SK-N-SH (cell line): ENCODE data around the gene RBMS3. TPM values are rescaled to one million over a fixed set of nuclear protein-coding genes. Genes with fewer than 3 reads are reported as not detected.
"Not testable (repeated sequence)": the region's sequence is repeated elsewhere in the genome, so short reads cannot be mapped to it uniquely, and the experiment has no call there.

Experiments used
- CTCF ChIA-PET: fragments of 300-600, 350-600 bp; formaldehyde crosslinking; extraction: SDS; loops from one replicate; lab custom pipeline; 2021; lab: Yijun Ruan, JAX
- POLR2A ChIA-PET: fragments of 350-600 bp; sonication (Branson Sonifier 250); formaldehyde crosslinking; extraction: SDS; loops from one replicate; lab custom pipeline; 2020; ENCODE audit warnings: antibody characterized with exemption, inconsistent platforms; lab: Yijun Ruan, JAX
- DNase-seq: peaks from one replicate; pipeline ENCODE4 v3.0.0; 2012
- H2AFZ ChIP-seq: fragments of 200-600 bp; sonication (generic); 2 replicates; pipeline ENCODE4 v1.8.1; 2016; ENCODE audit warnings: antibody characterized with exemption, mild to moderate bottlenecking, low read depth
- H3F3A ChIP-seq: fragments of 200-600 bp; sonication (generic); replicated peaks from 2 replicates; pipeline ENCODE3; 2016; ENCODE audit warnings: antibody characterized with exemption, mild to moderate bottlenecking; ENCODE audit not compliant: insufficient read depth
- H3K27ac ChIP-seq, 2 experiments: fragments of 200-500 bp in 1 of 2; fragments of 200-600 bp in 1 of 2; sonication (Bioruptor generic) in 1 of 2; sonication (generic), shearing (Covaris generic) in 1 of 2; 2 replicates each; pipeline versions ENCODE4 v1.5.1 to v1.6.1; 2014 to 2016; ENCODE audit warnings: low read depth in 2 of 2, inconsistent platforms in 1 of 2, low read length in 1 of 2, mild to moderate bottlenecking in 1 of 2, mixed read lengths in 1 of 2
- H3K27me3 ChIP-seq: fragments of 200-600 bp; sonication (generic), shearing (Covaris generic); 2 replicates; pipeline ENCODE4 v1.6.1; 2016; ENCODE audit warnings: mixed run types; ENCODE audit not compliant: insufficient read depth
- H3K36me3 ChIP-seq, 2 experiments: fragments of 200-500 bp in 1 of 2; fragments of 200-600 bp in 1 of 2; sonication (Bioruptor generic) in 1 of 2; sonication (generic) in 1 of 2; replicated peaks in 1 of 2; 2 replicates each; pipeline versions ENCODE3 to v1.5.1; 2014 to 2016; ENCODE audit warnings: low read length in 1 of 2, mild to moderate bottlenecking in 1 of 2; ENCODE audit not compliant: insufficient read depth in 2 of 2, control insufficient read depth in 1 of 2
- H3K4me1 ChIP-seq, 2 experiments: fragments of 200-500 bp in 1 of 2; fragments of 200-600 bp in 1 of 2; sonication (Bioruptor generic) in 1 of 2; sonication (generic), shearing (Covaris generic) in 1 of 2; 2 replicates each; pipeline versions ENCODE4 v1.5.1 to v1.6.1; 2014 to 2016; ENCODE audit warnings: low read depth in 1 of 2, low read length in 1 of 2, mixed run types in 1 of 2; ENCODE audit not compliant: insufficient read depth in 2 of 2, control insufficient read depth in 1 of 2
- H3K4me2 ChIP-seq: fragments of 200-600 bp; sonication (generic), shearing (Covaris generic); 2 replicates; pipeline ENCODE4 v1.6.1; 2017; ENCODE audit warnings: mixed run types
- H3K4me3 ChIP-seq, 2 experiments: fragments of 200-500 bp in 1 of 2; fragments of 200-600 bp in 1 of 2; sonication (Bioruptor generic) in 1 of 2; sonication (generic), shearing (Covaris generic) in 1 of 2; 2 replicates each; pipeline versions ENCODE4 v1.5.1 to v1.8.1; 2014 to 2016; ENCODE audit warnings: low read depth in 2 of 2, inconsistent platforms in 1 of 2, low read length in 1 of 2, mild to moderate bottlenecking in 1 of 2, mixed read lengths in 1 of 2, moderate library complexity in 1 of 2
- H3K79me2 ChIP-seq: fragments of 200-600 bp; sonication (generic); 2 replicates; pipeline ENCODE4 v1.8.1; 2017; ENCODE audit warnings: mild to moderate bottlenecking; ENCODE audit not compliant: insufficient read depth
- H3K9ac ChIP-seq: fragments of 200-600 bp; sonication (generic); 2 replicates; pipeline ENCODE4 v1.6.1; 2017; ENCODE audit warnings: mixed run types
- H3K9me2 ChIP-seq: fragments of 200-600 bp; sonication (generic); 2 replicates; pipeline ENCODE4 v1.6.1; 2017; ENCODE audit warnings: mixed run types
- H3K9me3 ChIP-seq: fragments of 200-600 bp; sonication (generic); 2 replicates; pipeline ENCODE4 v1.6.1; 2017; ENCODE audit warnings: mixed run types, mild to moderate bottlenecking, moderate library complexity
- H4K20me1 ChIP-seq: fragments of 200-600 bp; sonication (generic); 2 replicates; pipeline ENCODE4 v1.6.1; 2017; ENCODE audit warnings: mild to moderate bottlenecking, mixed run types; ENCODE audit not compliant: insufficient read depth
- CHD2 ChIP-seq: fragments of 150-350 bp; IDR thresholded peaks from 2 replicates; pipeline ENCODE4 v1.6.1; 2018; ENCODE audit warnings: low read length; ENCODE audit not compliant: partially characterized antibody
- ELF1 ChIP-seq: IDR thresholded peaks from 2 replicates; pipeline ENCODE4 v1.4.0; 2012
- FOSL2 ChIP-seq: IDR thresholded peaks from 2 replicates; pipeline ENCODE4 v1.4.0; 2012; ENCODE audit warnings: low read depth, mild to moderate bottlenecking, moderate library complexity, borderline replicate concordance
- GABPA ChIP-seq: IDR thresholded peaks from 2 replicates; pipeline ENCODE4 v1.4.0; 2012; ENCODE audit warnings: low read depth, mild to moderate bottlenecking
- GATA2 ChIP-seq: sonication (generic); formaldehyde crosslinking; IDR thresholded peaks from 2 replicates; pipeline ENCODE4 v1.5.0; 2020; ENCODE audit warnings: mild to moderate bottlenecking, missing genetic modification reagents
- JUND ChIP-seq: IDR thresholded peaks from 2 replicates; pipeline ENCODE4 v1.4.0; 2012
- MXI1 ChIP-seq: IDR thresholded peaks from 2 replicates; pipeline ENCODE4 v1.6.1; 2012; ENCODE audit warnings: mild to moderate bottlenecking, low read depth, low read length, improper control_type of control experiment
- NFIC ChIP-seq: IDR thresholded peaks from 2 replicates; pipeline ENCODE4 v1.4.0; 2012; ENCODE audit warnings: borderline replicate concordance
- POLR2AphosphoS5 ChIP-seq: IDR thresholded peaks from 2 replicates; pipeline ENCODE4 v1.6.1; 2012; ENCODE audit warnings: low read depth, low read length
- RAD21 ChIP-seq: IDR thresholded peaks from 2 replicates; pipeline ENCODE4 v1.6.1; 2012; ENCODE audit warnings: mild to moderate bottlenecking, low read length
- RCOR1 ChIP-seq: fragments of 150-350 bp; IDR thresholded peaks from 2 replicates; pipeline ENCODE4 v1.6.1; 2017; ENCODE audit warnings: antibody characterized with exemption, low read length
- SIN3A ChIP-seq: IDR thresholded peaks from 2 replicates; pipeline ENCODE4 v1.6.1; 2012; ENCODE audit warnings: low read depth, mild to moderate bottlenecking, low read length, moderate library complexity, borderline replicate concordance
- TAF1 ChIP-seq: IDR thresholded peaks from 2 replicates; pipeline ENCODE4 v1.6.1; 2012; ENCODE audit warnings: low read depth, mild to moderate bottlenecking, low read length, moderate library complexity, borderline replicate concordance
- TCF12 ChIP-seq: IDR thresholded peaks from 2 replicates; pipeline ENCODE4 v1.4.0; 2012
- YY1 ChIP-seq: IDR thresholded peaks from 2 replicates; pipeline ENCODE4 v1.4.0; 2012; ENCODE audit warnings: low read depth, mild to moderate bottlenecking
- WGBS: methylation state at CpG from one replicate; pipeline ENCODE4 v1.1.6; 2017; ENCODE audit warnings: low lambda C conversion rate; 5-methylcytosine and 5-hydroxymethylcytosine counted together
- polyA plus RNA-seq, 3 experiments: library from polyadenylated mRNA; depleted of rRNA; stranded (reverse); fragments of >200 nt; gene quantifications; 2 replicates each; pipeline ENCODE4 v1.2.3, GENCODE V29; 2012
- TF ChIP-seq, protein P1 (sequence below): IDR thresholded peaks from 2 replicates; pipeline ENCODE4 v1.4.0; 2012; ENCODE audit warnings: low read depth, borderline replicate concordance
- TF ChIP-seq, protein P2 (sequence below): IDR thresholded peaks from 2 replicates; pipeline ENCODE4 v1.4.0; 2012; ENCODE audit warnings: low read depth
- TF ChIP-seq, protein P3 (sequence below): fragments of 150-350 bp; IDR thresholded peaks from 2 replicates; pipeline ENCODE4 v1.6.1; 2016; ENCODE audit warnings: mild to moderate bottlenecking, low read depth, low read length
- TF ChIP-seq, protein P4 (sequence below): IDR thresholded peaks from 2 replicates; pipeline ENCODE4 v1.4.0; 2012; ENCODE audit warnings: low read depth, borderline replicate concordance
- TF ChIP-seq, protein P5 (sequence below): fragments of 150-350 bp; IDR thresholded peaks from 2 replicates; pipeline ENCODE4 v1.6.1; 2017; ENCODE audit warnings: antibody characterized with exemption, low read length, low read depth, borderline replicate concordance
- TF ChIP-seq, protein P6 (sequence below): IDR thresholded peaks from 2 replicates; pipeline ENCODE4; 2012

Gene RBMS3
- polyA plus RNA-seq, 1 of the 3 experiments (the other 2 are of a cell fraction): 8.2 TPM

DNA sequence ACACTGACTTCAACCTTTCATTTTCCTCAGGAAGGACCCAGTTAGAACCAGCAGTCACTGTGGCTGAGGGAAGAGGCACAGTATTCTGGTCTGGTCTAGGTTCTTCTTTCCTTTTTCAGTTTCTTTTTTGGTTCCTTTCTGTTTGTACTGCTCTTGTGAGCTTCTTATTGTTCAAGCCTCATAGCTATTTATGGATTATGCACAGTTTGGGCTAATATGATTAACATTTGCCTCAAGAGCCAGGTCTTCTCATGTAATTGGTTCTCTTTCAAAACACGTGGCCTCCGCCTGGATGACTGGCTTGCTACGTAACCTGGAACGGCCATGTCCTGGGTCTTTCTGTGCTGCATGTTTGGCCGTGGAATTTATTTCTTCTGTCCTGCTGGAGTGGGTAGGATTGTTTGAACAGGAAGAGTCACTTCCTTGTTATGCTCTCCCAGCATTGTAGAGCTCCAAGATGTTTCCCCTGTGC is 43.3 kb downstream of the RBMS3 start:
- Histone ChIP-seq H3K27ac (peak overlapping the region; percentile 94 to 95), H3K4me1 (peaks cover 19 to 31% of the 10 kb centered on the region in 2 experiments; a peak in 3 of 4 replicates), H3K4me2 (peak overlapping the region; percentile 72), H3K79me2 (peaks cover 93% of the 10 kb centered on the region), H3F3A (peaks cover 14% of the 10 kb centered on the region), H3K9ac (peak overlapping the region; percentile 78), H3K9me3 (no peaks in the 10 kb centered on the region), H3K9me2 (no peaks in the 10 kb centered on the region), H3K4me3 (peak overlapping the region; percentile 31 to 52; a peak in 3 of 4 replicates), H3K36me3 (peaks cover 7 to 18% of the 10 kb centered on the region in 2 experiments), H2AFZ (peak overlapping the region; percentile 63), H3K27me3 (no peaks in the 10 kb centered on the region), H4K20me1 (no peaks in the 10 kb centered on the region)
- ChIA-PET POLR2A (no interaction called here), CTCF (interaction anchor here (1.0 kb wide), 1 partner anchor 15 kb away, joined by 3 read pairs; no protein-coding TSS in a partner anchor)
- TF ChIP-seq NFIC: no peak
- no peak for TF ChIP-seq RCOR1
- TF ChIP-seq TCF12: peak; percentile 24; the same call in 1 of the 2 replicates
- peak; percentile 23; the same call in 1 of the 2 replicates for TF ChIP-seq FOSL2
- TF ChIP-seq JUND: no peak
- TF ChIP-seq, protein P1, sequence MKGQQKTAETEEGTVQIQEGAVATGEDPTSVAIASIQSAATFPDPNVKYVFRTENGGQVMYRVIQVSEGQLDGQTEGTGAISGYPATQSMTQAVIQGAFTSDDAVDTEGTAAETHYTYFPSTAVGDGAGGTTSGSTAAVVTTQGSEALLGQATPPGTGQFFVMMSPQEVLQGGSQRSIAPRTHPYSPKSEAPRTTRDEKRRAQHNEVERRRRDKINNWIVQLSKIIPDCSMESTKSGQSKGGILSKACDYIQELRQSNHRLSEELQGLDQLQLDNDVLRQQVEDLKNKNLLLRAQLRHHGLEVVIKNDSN: peak; percentile 85
- TF ChIP-seq YY1: peak; percentile 71; the same call in 1 of the 2 replicates
- TF ChIP-seq, protein P2, sequence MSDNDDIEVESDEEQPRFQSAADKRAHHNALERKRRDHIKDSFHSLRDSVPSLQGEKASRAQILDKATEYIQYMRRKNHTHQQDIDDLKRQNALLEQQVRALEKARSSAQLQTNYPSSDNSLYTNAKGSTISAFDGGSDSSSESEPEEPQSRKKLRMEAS: peak; percentile 96
- TF ChIP-seq, protein P3, sequence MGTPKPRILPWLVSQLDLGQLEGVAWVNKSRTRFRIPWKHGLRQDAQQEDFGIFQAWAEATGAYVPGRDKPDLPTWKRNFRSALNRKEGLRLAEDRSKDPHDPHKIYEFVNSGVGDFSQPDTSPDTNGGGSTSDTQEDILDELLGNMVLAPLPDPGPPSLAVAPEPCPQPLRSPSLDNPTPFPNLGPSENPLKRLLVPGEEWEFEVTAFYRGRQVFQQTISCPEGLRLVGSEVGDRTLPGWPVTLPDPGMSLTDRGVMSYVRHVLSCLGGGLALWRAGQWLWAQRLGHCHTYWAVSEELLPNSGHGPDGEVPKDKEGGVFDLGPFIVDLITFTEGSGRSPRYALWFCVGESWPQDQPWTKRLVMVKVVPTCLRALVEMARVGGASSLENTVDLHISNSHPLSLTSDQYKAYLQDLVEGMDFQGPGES: no peak
- TF ChIP-seq ELF1: peak; percentile 59
- TF ChIP-seq GABPA: no peak
- TF ChIP-seq GATA2 (CRISPR knock-in tag): no peak
- no peak; the same call in 1 of the 2 replicates for TF ChIP-seq SIN3A
- 0 out of 2 replicates have a peak, but pooled peaks have one; percentile 13 for TF ChIP-seq RAD21
- TF ChIP-seq POLR2AphosphoS5: peak; percentile 42; the same call in 1 of the 2 replicates
- no peak for TF ChIP-seq CHD2
- TF ChIP-seq, protein P4, sequence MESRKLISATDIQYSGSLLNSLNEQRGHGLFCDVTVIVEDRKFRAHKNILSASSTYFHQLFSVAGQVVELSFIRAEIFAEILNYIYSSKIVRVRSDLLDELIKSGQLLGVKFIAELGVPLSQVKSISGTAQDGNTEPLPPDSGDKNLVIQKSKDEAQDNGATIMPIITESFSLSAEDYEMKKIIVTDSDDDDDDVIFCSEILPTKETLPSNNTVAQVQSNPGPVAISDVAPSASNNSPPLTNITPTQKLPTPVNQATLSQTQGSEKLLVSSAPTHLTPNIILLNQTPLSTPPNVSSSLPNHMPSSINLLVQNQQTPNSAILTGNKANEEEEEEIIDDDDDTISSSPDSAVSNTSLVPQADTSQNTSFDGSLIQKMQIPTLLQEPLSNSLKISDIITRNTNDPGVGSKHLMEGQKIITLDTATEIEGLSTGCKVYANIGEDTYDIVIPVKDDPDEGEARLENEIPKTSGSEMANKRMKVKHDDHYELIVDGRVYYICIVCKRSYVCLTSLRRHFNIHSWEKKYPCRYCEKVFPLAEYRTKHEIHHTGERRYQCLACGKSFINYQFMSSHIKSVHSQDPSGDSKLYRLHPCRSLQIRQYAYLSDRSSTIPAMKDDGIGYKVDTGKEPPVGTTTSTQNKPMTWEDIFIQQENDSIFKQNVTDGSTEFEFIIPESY: no peak
- TF ChIP-seq TAF1: peak; percentile 64; the same call in 1 of the 2 replicates
- TF ChIP-seq, protein P5, sequence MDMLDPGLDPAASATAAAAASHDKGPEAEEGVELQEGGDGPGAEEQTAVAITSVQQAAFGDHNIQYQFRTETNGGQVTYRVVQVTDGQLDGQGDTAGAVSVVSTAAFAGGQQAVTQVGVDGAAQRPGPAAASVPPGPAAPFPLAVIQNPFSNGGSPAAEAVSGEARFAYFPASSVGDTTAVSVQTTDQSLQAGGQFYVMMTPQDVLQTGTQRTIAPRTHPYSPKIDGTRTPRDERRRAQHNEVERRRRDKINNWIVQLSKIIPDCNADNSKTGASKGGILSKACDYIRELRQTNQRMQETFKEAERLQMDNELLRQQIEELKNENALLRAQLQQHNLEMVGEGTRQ: no peak
- TF ChIP-seq, protein P6, sequence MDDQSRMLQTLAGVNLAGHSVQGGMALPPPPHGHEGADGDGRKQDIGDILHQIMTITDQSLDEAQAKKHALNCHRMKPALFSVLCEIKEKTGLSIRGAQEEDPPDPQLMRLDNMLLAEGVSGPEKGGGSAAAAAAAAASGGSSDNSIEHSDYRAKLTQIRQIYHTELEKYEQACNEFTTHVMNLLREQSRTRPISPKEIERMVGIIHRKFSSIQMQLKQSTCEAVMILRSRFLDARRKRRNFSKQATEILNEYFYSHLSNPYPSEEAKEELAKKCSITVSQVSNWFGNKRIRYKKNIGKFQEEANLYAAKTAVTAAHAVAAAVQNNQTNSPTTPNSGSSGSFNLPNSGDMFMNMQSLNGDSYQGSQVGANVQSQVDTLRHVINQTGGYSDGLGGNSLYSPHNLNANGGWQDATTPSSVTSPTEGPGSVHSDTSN: peak; percentile 44; the same call in 1 of the 2 replicates
- TF ChIP-seq MXI1: peak; percentile 61; the same call in 1 of the 2 replicates
- DNase-seq: no peak
- WGBS: 9% methylated on average over 5 of the region's 5 CpGs

DNA sequence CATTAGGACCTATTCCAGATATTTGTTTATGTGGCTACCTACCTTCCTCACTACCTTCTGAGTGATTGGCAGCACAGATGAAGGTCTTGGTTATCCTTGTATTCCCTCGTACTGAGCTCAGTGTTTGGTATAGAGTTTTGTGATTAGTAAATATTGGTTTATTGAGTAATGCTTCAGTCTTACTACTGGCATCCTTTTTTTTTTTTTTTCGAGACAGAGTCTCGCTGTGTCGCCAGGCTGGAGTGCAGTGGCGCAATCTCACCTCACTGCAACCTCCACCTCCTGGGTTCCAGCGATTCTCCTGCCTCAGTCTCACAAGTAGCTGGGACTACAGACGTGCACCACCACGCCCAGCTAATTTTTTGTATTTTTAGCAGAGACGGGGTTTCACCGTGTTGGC is 45.7 kb downstream of the RBMS3 start:
- H3K4me2 ChIP-seq, DNase-seq, H3K4me3 ChIP-seq, H4K20me1 ChIP-seq, H3K27me3 ChIP-seq, H3K9ac ChIP-seq, H3K9me3 ChIP-seq, H3K9me2 ChIP-seq, H2AFZ ChIP-seq, POLR2A ChIA-PET: not testable (repeated sequence)
- Histone ChIP-seq H3K27ac (peak overlapping the region in 1 of 2 experiments; percentile 17; a peak in 1 of 4 replicates), H3K4me1 (peaks cover 27 to 44% of the 10 kb centered on the region in 2 experiments; a peak in 3 of 4 replicates), H3K36me3 (peaks cover 3 to 14% of the 10 kb centered on the region in 2 experiments), H3K79me2 (peaks cover 92% of the 10 kb centered on the region), H3F3A (peaks cover 23% of the 10 kb centered on the region)
- 95% methylated on average over 10 of the region's 10 CpGs for WGBS
- CTCF ChIA-PET: interaction anchor here (0.9 kb wide), 1 partner anchor 11 kb away, joined by 3 read pairs; no protein-coding TSS in a partner anchor
